Natural killer cell (primary cell): ENCODE results near the gene CACNA2D2. TPM values are rescaled to one million over a fixed set of nuclear protein-coding genes. Genes with fewer than 3 reads are reported as not detected.

Experiments
- ATAC-seq, 3 donors: fragments of 150-1000 bp in 2 of 3; fragments of 200-7000 bp in 1 of 3; cut with Tn5 transposase; 1 replicate in 1 of 3; 2 replicates in 2 of 3; pipeline ENCODE4 v1.10.0; 2021; ENCODE audit warnings: mild to moderate bottlenecking in 2 of 3, moderate library complexity in 2 of 3
- DNase-seq, 2 donors: peaks; one replicate each; pipeline versions ENCODE4 v3.0.0 to v3.0.0-alpha.2; 2013 to 2021; ENCODE audit warnings: mixed read lengths in 1 of 2
- H3K27ac ChIP-seq: one replicate; pipeline ENCODE4 v1.5.1; 2013; ENCODE audit warnings: mild to moderate bottlenecking, low read length
- H3K27me3 ChIP-seq: one replicate; pipeline ENCODE4 v1.6.1; 2013; ENCODE audit warnings: low read length; ENCODE audit not compliant: control insufficient read depth, insufficient read depth
- H3K36me3 ChIP-seq: one replicate; pipeline ENCODE4 v1.6.1; 2013; ENCODE audit warnings: low read length; ENCODE audit not compliant: control insufficient read depth, insufficient read depth
- H3K4me1 ChIP-seq: one replicate; pipeline ENCODE4 v1.6.1; 2013; ENCODE audit warnings: low read length; ENCODE audit not compliant: control insufficient read depth, insufficient read depth
- H3K4me3 ChIP-seq: one replicate; pipeline ENCODE4 v1.5.1; 2013; ENCODE audit warnings: low read length
- H3K9me3 ChIP-seq: one replicate; pipeline ENCODE4 v1.6.1; 2013; ENCODE audit warnings: low read length; ENCODE audit not compliant: control insufficient read depth, insufficient read depth
- H3K27ac Mint-ChIP-seq, 2 donors: one replicate each; pipeline ENCODE4 v1.8.0; 2022; ENCODE audit warnings: mild to moderate bottlenecking in 2 of 2, mixed read lengths in 2 of 2, moderate library complexity in 1 of 2
- H3K27me3 Mint-ChIP-seq, 2 donors: one replicate each; pipeline ENCODE4 v1.8.0; 2022; ENCODE audit warnings: low read depth in 2 of 2, mixed read lengths in 2 of 2
- H3K36me3 Mint-ChIP-seq: one replicate; pipeline ENCODE4 v1.8.0; 2022; ENCODE audit warnings: mixed read lengths
- H3K4me1 Mint-ChIP-seq, 2 donors: one replicate each; pipeline ENCODE4 v1.8.0; 2022; ENCODE audit warnings: mixed read lengths in 2 of 2
- H3K4me3 Mint-ChIP-seq: one replicate; pipeline ENCODE4 v1.8.0; 2022; ENCODE audit warnings: mild to moderate bottlenecking, moderate library complexity, mixed read lengths
- H3K9me3 Mint-ChIP-seq, 2 donors: one replicate each; pipeline ENCODE4 v1.8.0; 2022; ENCODE audit warnings: mixed read lengths in 2 of 2
- CTCF ChIP-seq: fragments of 200-600 bp; IDR thresholded peaks from one replicate; pipeline ENCODE4 v1.8.0; 2022; ENCODE audit warnings: antibody characterized with exemption
- WGBS: methylation state at CpG from one replicate; pipeline ENCODE4 v1.1.7; 2013; ENCODE audit warnings: missing lambda C conversion rate; ENCODE audit not compliant: insufficient coverage; 5-methylcytosine and 5-hydroxymethylcytosine counted together
- intact Hi-C: fragments of 100-400 bp; cut with micrococcal nuclease; formaldehyde crosslinking; loops from one replicate; pipeline ENCODE4 v1.14.2; 2022
- total RNA-seq, 4 donors: library from RNA; stranded (reverse); fragments of 120-200 nt in 1 of 4; gene quantifications; one replicate each; pipeline versions ENCODE4 v1.2.3 to v1.2.4, GENCODE V29; 2013 to 2022

Gene CACNA2D2
- total RNA-seq, 3 donors from 2014 or later (not counting 1 experiment from before 2014, with no cell fraction given): 36.5 to 56.4 (median 43.8) TPM

DNA sequence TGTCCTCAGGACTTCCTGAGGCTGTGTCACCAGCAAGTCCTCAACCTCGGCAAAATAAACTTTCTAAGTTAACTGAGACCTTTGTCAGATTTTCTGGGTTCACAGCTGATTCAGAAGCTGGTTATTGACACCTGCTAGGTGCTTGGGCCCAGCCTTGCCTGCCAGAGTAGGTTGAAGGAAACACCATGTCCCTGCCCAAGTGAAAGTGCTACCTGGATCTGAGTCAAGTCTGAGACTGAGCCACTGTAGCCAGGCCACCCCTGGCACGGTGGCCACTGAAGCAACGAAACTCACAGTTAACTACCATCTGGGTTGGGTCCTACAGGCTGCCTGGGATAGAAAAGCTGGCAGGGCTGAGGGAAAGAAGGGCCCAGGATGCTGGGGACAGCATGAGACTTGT, 189.1 kb downstream of the CACNA2D2 start:
- no peaks in the 10 kb centered on the region for H3K9me3 Mint-ChIP-seq
- H3K36me3 Mint-ChIP-seq: no peaks in the 10 kb centered on the region
- WGBS: 94% methylated on average over 3 of the region's 3 CpGs
- H3K4me1 Mint-ChIP-seq: peaks cover 19 to 21% of the 10 kb centered on the region in 2 donors
- DNase-seq (no peak), ATAC-seq (no peak)
- Histone ChIP-seq H3K27me3 (no peaks in the 10 kb centered on the region), H3K36me3 (no peaks in the 10 kb centered on the region), H3K9me3 (no peaks in the 10 kb centered on the region), H3K4me1 (peaks cover 36% of the 10 kb centered on the region), H3K27ac (no peak overlapping the region), H3K4me3 (no peak overlapping the region)
- intact Hi-C loops: no loop called here
- H3K27ac Mint-ChIP-seq: peak overlapping the region in 1 of 2 donors; percentile 33
- no peaks in the 10 kb centered on the region for H3K27me3 Mint-ChIP-seq
- TF ChIP-seq CTCF: no peak
- no peak overlapping the region for H3K4me3 Mint-ChIP-seq

Other genes with a start within 250 kb of the CACNA2D2 start
- 1 to 10 TPM in 1 of 3 donors, under 1 TPM in 2; 0.97 to 2.0 (median 0.99) TPM for gene SEMA3B, start 234.5 kb downstream of the CACNA2D2 start, total RNA-seq
- gene LSMEM2, start 224.5 kb downstream of the CACNA2D2 start, total RNA-seq: not detected
- 10 to 100 TPM; 27.8 to 39.1 (median 32.1) TPM for gene IFRD2, start 211.2 kb downstream of the CACNA2D2 start, total RNA-seq
- 1 to 10 TPM in 2 of 3 donors, under 1 TPM in 1; 0.93 to 2.0 (median 1.2) TPM for gene HYAL3, start 204.2 kb downstream of the CACNA2D2 start, total RNA-seq
- 10 to 100 TPM; 22.2 to 30.3 (median 29.6) TPM for gene NAA80, start 204.2 kb downstream of the CACNA2D2 start, total RNA-seq
- 1 to 10 TPM in 1 of 3 donors, under 1 TPM in 1, not detected in 1; 0.82 to 1.2 TPM for gene HYAL1, start 200.1 kb downstream of the CACNA2D2 start, total RNA-seq
- gene HYAL2, start 180.9 kb downstream of the CACNA2D2 start, total RNA-seq: 1 to 10 TPM; 1.2 to 3.7 (median 3.1) TPM
- gene TUSC2, start 175.4 kb downstream of the CACNA2D2 start, total RNA-seq: 10 to 100 TPM; 18.4 to 23.4 (median 21.3) TPM
- 100 to 1,000 TPM; 298 to 329 (median 305) TPM for gene RASSF1, start 162.8 kb downstream of the CACNA2D2 start, total RNA-seq
- 1 to 10 TPM; 3.0 to 6.3 (median 3.5) TPM for gene ZMYND10, start 157.9 kb downstream of the CACNA2D2 start, total RNA-seq
- gene NPRL2, start 152.9 kb downstream of the CACNA2D2 start, total RNA-seq: 10 to 100 TPM; 78.9 to 87.6 (median 80.9) TPM
- gene CYB561D2, start 152.8 kb downstream of the CACNA2D2 start, total RNA-seq: 10 to 100 TPM; 39.6 to 54.0 (median 50.5) TPM
- gene TMEM115, start 144.1 kb downstream of the CACNA2D2 start, total RNA-seq: 10 to 100 TPM; 15.3 to 24.3 (median 22.7) TPM
- gene C3orf18, start 64.1 kb upstream of the CACNA2D2 start, total RNA-seq: 10 to 100 TPM in 2 of 3 donors, 1 to 10 TPM in 1; 7.5 to 15.3 (median 11.7) TPM
- gene HEMK1, start 65.9 kb upstream of the CACNA2D2 start, total RNA-seq: 10 to 100 TPM; 20.5 to 29.3 (median 28.2) TPM
- 10 to 100 TPM in 2 of 3 donors, 1 to 10 TPM in 1; 2.4 to 23.6 (median 11.3) TPM for gene CISH, start 108.1 kb upstream of the CACNA2D2 start, total RNA-seq
- 10 to 100 TPM; 48.0 to 57.7 (median 49.3) TPM for gene MAPKAPK3, start 113.5 kb upstream of the CACNA2D2 start, total RNA-seq
- gene DOCK3, start 171.3 kb upstream of the CACNA2D2 start, total RNA-seq: 1 to 10 TPM; 1.4 to 2.4 (median 1.7) TPM